ENCODE measurements around the gene KIAA1191. TPM values are rescaled to one million over a fixed set of nuclear protein-coding genes. Genes with fewer than 3 reads are reported as not detected.

Gene KIAA1191
- total and polyA plus RNA-seq, 9 of the 15 experiments (the other 6 are each of a cell fraction or from before 2014, with no cell fraction given) = 31.0 to 80.2 (median 45.7) TPM

GRCh38 chr5:176388444-176389134, 27.0 kb upstream of the KIAA1191 start, which contains the start of the genes HIGD2A and NOP16 (continued):
- TF ChIP-seq CXXC5 (CRISPR knock-in tag; IDR thresholded peaks at IDR 0.05) (peak; percentile 77), GABPB2 (CRISPR knock-in tag; conservative IDR thresholded peaks at IDR 0.05) (no peak), PCBP2 (IDR thresholded peaks at IDR 0.05; ENCODE audit: low read depth, low read length, poor library complexity, severe bottlenecking) (no peak), NKRF (IDR thresholded peaks at IDR 0.05; ENCODE audit: borderline replicate concordance) (peak; percentile 100), SAFB2 (IDR thresholded peaks at IDR 0.05; ENCODE audit: borderline replicate concordance, low read depth, low read length, severe bottlenecking) (no peak), ARID3B (CRISPR knock-in tag; IDR thresholded peaks at IDR 0.05; ENCODE audit: borderline replicate concordance) (no peak), KAT7 (CRISPR knock-in tag; IDR thresholded peaks at IDR 0.05; ENCODE audit: borderline replicate concordance) (peak; percentile 94; the same call in 1 of the 2 replicates), MAFK (IDR thresholded peaks at IDR 0.05; ENCODE audit: low read length) (peak; percentile 2; the same call in 1 of the 2 replicates), SRF (CRISPR knock-in tag; IDR thresholded peaks at IDR 0.05) (peak in 1 of 2 experiments; percentile 47; a peak in 1 of 4 replicates), ZHX1 (conservative IDR thresholded peaks at IDR 0.05; ENCODE audit: low read length) (0 out of 2 replicates have a peak, but pooled peaks have one; percentile 42), MAZ (CRISPR knock-in tag; conservative IDR thresholded peaks at IDR 0.05 in 1 of 2, IDR thresholded peaks at IDR 0.05 in 1 of 2) (peak; percentile 93), CAMTA2 (CRISPR knock-in tag; conservative IDR thresholded peaks at IDR 0.05) (no peak), ATF7 (IDR thresholded peaks at IDR 0.05) (peak; percentile 83), XRCC3 (IDR thresholded peaks at IDR 0.05) (no peak), DNMT1 (IDR thresholded peaks at IDR 0.05) (peak; percentile 99)
